NCI-H2227 treated with DMSO at 0.1 percent for 48 hours (cell line): ENCODE data around the gene ITGA8.
"Not testable (repeated sequence)": the region's sequence is repeated elsewhere in the genome, so short reads cannot be mapped to it uniquely, and the experiment has no call there.

ENCODE experiments used
- DNase-seq: peaks from one replicate; lab custom pipeline; 2025; lab: John Stamatoyannopoulos, UW

ITGA8 gene

GRCh38 chr10:15681076-15681475 is 38.6 kb downstream of the ITGA8 start:
- DNase-seq: no peak

GRCh38 chr10:15678851-15679250 is 40.9 kb downstream of the ITGA8 start:
- no peak for DNase-seq

GRCh38 chr10:15672469-15672868 is 47.3 kb downstream of the ITGA8 start:
- no peak for DNase-seq

DNA sequence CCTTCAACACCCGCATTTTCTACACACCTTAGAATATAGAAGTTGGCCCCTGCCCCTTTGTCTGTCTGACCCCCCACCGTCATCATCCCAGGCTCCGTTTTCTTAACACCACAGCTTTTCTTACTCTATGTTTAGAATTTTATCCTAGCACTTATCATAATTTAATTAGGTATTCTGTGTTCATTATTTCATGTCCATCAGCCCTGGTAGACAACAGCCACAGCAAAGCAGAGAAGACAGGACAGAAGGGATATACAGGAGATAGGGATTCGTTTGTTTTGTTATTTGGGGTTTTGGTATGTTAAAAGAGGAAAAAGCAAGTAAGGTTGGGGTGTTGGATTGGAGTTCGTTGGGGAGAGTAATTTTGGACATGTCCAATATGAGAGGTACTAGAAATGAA is 48.8 kb downstream of the ITGA8 start:
- no peak for DNase-seq

- DNase-seq: no peak
Observed at GRCh38 chr10:15661574-15661973, 58.1 kb downstream of the ITGA8 start.

- no peak for DNase-seq
Observed at GRCh38 chr10:15660990-15661389, 58.7 kb downstream of the ITGA8 start.

DNA sequence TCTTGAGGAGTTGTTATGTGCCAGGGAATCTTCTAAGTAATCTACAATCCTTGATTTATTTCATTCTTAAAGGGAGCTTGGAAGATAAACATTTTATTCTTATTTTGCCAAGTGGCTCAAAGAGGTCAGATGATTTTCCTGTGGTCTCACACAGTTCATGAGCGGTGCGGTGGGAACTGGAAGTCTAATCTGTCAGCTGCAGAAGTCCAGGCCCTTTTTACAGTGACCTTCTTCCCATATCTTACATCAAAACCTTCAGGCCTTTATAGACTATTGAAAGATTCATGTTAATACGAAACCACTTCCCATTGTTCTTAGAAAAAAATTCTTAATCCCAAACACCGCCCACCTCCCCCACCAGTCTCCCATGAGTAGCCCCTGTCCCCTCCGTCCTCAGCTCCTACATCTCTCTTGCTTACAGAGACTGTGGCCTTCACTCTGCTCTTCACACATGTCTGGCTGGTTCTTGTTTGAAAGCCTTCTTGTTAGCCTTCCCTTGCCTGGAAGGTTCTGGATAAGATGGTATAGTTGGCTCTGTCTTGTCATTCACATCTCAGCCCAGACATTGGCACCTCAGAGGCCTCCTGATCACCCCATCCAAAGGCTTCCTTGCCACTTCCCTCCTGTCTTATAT is 61.5 kb downstream of the ITGA8 start:
- DNase-seq: no peak

DNA sequence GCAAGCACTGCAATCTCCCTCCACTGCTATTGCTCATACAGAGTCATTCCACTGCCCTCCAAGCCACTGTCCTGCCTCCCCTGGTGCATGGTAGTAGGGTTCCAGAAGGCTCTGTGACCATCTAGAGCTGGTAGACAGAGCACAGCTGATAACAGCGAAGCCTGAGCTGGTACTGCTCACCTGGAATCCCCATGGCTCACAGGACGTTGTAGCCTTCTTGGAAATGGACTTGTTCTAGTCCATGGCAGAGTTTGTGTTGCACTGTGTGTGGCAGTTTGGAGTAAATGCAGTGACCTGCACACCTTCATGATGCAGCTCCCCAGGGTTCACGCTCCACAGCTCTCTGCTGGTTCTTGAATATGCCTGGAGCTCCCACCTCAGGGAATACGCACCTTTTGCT is 67.0 kb downstream of the ITGA8 start:
- DNase-seq: no peak

GRCh38 chr10:15652117-15652516 is 67.6 kb downstream of the ITGA8 start:
- DNase-seq: no peak

- no peak for DNase-seq
Observed at GRCh38 chr10:15651175-15651574, 68.5 kb downstream of the ITGA8 start.

DNA sequence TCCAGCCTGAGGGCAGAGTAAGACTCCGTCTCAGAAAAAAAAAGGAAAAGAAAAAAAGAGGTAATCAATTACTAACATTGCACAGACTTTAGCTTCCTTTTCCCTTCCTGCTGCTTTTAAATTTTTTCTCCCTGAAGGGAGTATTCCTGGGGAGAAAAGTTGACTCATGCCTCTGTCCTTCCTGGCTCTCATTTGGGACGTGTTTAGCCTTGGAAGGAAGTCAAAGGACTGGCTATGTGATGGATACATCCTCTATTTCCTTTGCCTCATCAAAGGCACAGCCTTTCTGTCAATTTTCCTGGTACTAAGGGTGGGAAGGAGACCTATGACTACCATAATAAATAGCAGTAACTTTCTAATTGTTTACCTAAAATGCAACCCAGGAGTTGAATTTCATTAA is 77.6 kb downstream of the ITGA8 start:
- no peak for DNase-seq

GRCh38 chr10:15640536-15641085 is 79.1 kb downstream of the ITGA8 start:
- no peak for DNase-seq

GRCh38 chr10:15636446-15636845 is 83.3 kb downstream of the ITGA8 start:
- no peak for DNase-seq

GRCh38 chr10:15632456-15633091 is 87.1 kb downstream of the ITGA8 start:
- no peak for DNase-seq

- not testable (repeated sequence) for DNase-seq
Observed at GRCh38 chr10:15631205-15631604, 88.5 kb downstream of the ITGA8 start.

GRCh38 chr10:15630353-15630752 is 89.4 kb downstream of the ITGA8 start:
- no peak for DNase-seq

DNA sequence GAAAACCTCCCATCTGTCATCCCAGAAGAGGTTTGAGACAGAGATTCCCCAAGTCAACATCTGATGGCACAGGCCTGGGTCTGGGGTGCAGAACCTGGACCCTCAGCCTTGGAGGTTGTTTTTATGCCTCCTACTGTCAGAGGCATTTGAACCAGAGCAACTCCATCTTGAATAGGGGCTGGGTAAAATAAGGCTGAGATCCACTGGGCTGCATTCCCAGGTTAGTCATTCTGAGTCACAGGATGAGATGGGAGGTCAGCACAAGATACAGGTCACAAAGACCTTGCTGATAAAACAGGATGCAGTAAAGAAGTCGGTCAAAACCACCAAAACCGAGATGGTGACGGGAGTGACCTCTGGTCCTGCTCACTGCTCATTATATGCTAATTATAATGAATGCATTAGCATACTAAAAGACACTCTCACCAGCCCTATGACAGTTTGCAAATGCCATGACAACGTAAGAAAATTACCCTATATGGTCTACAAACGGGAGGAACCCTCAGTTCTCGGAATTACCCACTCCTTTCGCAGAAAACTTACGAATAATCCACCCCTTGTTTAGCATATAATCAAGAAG is 92.0 kb downstream of the ITGA8 start:
- no peak for DNase-seq

- DNase-seq: no peak
Observed at GRCh38 chr10:15626937-15627336, 92.8 kb downstream of the ITGA8 start.

GRCh38 chr10:15625261-15625660 is 94.5 kb downstream of the ITGA8 start:
- DNase-seq: no peak

DNA sequence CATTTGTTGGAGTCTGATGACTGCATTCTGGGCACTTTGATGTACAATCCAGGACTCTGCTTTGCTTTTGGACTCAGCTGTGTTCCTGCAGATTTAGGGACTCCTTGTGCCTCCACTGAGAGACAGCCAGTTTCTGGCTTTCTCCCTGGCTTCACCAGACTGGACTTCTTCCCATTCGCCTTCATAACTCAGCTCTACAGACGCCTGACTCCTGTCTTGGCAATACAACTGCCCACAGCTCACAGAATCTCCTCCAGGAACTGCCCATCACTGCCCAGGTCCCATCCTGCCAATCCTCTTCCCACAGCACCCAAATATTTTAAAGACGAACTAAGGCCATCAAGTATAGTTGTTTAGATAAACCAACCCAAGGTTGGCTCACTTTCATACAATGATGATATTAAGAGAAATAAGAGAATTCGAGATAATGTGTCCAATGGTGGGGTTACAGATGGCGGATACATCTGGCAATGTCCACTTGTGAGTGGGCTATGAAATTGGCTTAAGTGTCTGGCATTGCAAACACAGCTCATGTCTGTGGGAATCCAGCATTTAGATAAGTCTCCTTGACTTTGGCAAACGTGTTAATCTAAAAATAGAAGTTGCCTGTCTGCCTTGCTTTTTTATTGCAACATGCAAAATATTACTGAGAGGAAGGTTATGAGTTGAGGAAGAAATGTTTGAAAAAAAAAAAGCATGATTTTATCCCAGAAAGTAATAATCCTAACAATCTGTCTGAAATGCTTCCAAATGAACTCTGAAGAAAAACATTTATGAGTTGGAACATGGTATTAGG is 95.1 kb downstream of the ITGA8 start:
- DNase-seq: no peak

DNA sequence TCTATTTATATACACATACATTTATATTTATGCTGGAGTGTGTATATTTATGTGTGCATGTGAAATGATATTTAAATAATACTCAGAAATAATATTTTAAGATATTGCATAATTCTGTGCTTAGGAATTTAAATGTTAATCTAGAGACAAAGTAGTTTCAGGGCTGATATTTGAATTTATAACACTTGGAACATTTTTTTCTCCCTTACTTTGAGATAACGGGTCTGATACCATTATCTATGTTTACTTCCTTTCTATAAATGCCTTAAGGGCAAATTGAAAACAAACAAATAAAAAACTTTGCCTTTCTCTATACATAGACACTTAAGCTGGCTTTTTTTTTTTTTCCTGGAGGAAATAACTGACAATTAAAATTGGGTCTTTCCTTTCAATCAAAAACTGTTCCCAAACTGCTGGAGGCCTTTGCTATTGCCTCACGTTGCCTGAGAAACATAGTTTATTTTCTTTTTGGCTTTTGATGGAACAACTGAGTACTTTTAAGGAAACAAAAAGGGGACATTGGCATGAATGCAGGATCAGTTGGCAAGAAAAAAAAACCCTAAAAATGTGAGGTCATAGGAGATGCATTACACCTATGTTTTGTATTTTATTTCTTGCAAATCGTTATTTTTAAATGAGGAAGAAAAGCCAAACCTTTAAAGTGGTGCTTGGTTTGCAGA is 98.7 kb downstream of the ITGA8 start:
- no peak for DNase-seq

DNA sequence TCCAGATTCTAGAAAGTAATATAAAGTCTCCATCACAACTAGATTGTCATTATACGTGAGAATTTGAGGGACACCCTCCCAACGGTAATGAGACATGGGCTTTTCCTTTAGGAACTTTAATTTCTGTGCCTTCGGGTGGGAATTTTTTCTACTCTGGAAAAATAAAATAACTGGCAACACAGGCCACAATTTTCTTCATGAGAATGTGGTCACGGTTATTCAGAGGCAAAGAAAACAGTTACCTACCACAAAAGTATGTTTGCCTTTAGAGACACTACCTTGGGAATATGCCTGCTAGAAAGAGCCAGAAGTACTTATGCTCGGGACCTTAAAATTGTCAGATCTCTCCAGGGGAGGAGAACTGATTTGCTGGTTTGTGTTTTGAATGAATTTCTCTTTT is 99.4 kb downstream of the ITGA8 start:
- DNase-seq: no peak
